Endothelial cell of umbilical vein (primary cell): ENCODE measurements around the gene ARGLU1. TPM values are rescaled to one million over a fixed set of nuclear protein-coding genes. Genes with fewer than 3 reads are reported as not detected.
A peak's percentile ranks its signal among the peaks of the same experiment; 100 is the strongest.

Experiments used
- BruUV-seq: library from RNA; stranded (reverse); fragments of 400-500 nt; replicated peaks from 2 replicates; lab custom pipeline; 2021; lab: Mats Ljungman, UMichigan
- CTCF ChIA-PET: fragments of 300-600, 350-600 bp; sonication (Branson Sonifier 250); formaldehyde crosslinking; loops from one replicate; lab custom pipeline; 2021; ENCODE audit warnings: antibody characterized with exemption, inconsistent platforms; lab: Charles Lee
- POLR2A ChIA-PET: fragments of 300-600, 350-600 bp; sonication (Branson Sonifier 250); formaldehyde crosslinking; loops from one replicate; lab custom pipeline; 2021; ENCODE audit warnings: antibody characterized with exemption, inconsistent platforms; lab: Charles Lee
- DNase-seq: peaks from one replicate; pipeline ENCODE4 v3.0.0-alpha.2; 2011; ENCODE audit warnings: low read depth, low spot score
- FAIRE-seq: peaks from 2 replicates; lab custom pipeline; 2011; peaks lifted over from hg19 to GRCh38; lab: Jason Lieb, UNC
- H2AFZ ChIP-seq: 2 replicates; pipeline ENCODE4 v1.6.0; 2012; ENCODE audit warnings: low read depth, low read length, control low read depth, inconsistent platforms
- H3K27ac ChIP-seq: 2 replicates; pipeline ENCODE4 v1.5.1; 2011; ENCODE audit warnings: low read depth, mild to moderate bottlenecking, control low read depth, low read length, moderate library complexity; ENCODE audit not compliant: insufficient read depth
- H3K27me3 ChIP-seq, 2 experiments: 2 replicates each; pipeline versions ENCODE4 v1.6.0 to v1.6.1; 2011; ENCODE audit warnings: low read length in 2 of 2, mixed read lengths in 1 of 2; ENCODE audit not compliant: control insufficient read depth in 2 of 2, insufficient read depth in 2 of 2
- H3K36me3 ChIP-seq, 2 experiments: 2 replicates in 1 of 2; 3 replicates in 1 of 2; pipeline ENCODE4 v1.5.1; 2011; ENCODE audit warnings: low read length in 2 of 2, mild to moderate bottlenecking in 1 of 2, moderate library complexity in 1 of 2; ENCODE audit not compliant: control insufficient read depth in 2 of 2, insufficient read depth in 2 of 2; ENCODE audit errors: extremely low read depth in 1 of 2
- H3K4me1 ChIP-seq: 3 replicates; pipeline ENCODE4 v1.5.1; 2011; ENCODE audit warnings: mild to moderate bottlenecking, low read length; ENCODE audit not compliant: control insufficient read depth, insufficient read depth; ENCODE audit errors: extremely low read depth
- H3K4me2 ChIP-seq: 2 replicates; pipeline ENCODE4 v1.6.1; 2011; ENCODE audit warnings: low read length, control low read depth, mixed read lengths; ENCODE audit not compliant: insufficient read depth
- H3K4me3 ChIP-seq, 3 experiments: fragments of 200-600 bp in 1 of 3; sonication (generic), shearing (Covaris generic) in 1 of 3; replicated peaks in 1 of 3; 2 replicates each; pipeline ENCODE4 v1.5.1; 2011 to 2016; ENCODE audit warnings: control low read depth in 3 of 3, low read length in 3 of 3, mild to moderate bottlenecking in 2 of 3, inconsistent platforms in 1 of 3, low read depth in 1 of 3, moderate library complexity in 1 of 3; ENCODE audit not compliant: insufficient read depth in 1 of 3
- H3K79me2 ChIP-seq: 2 replicates; pipeline ENCODE4 v1.6.0; 2012; ENCODE audit warnings: low read length, inconsistent platforms; ENCODE audit not compliant: control insufficient read depth, insufficient read depth
- H3K9ac ChIP-seq: replicated peaks from 2 replicates; pipeline ENCODE3; 2011; ENCODE audit warnings: low read length, control low read depth; ENCODE audit not compliant: insufficient read depth; ENCODE audit errors: extremely low read depth
- H3K9me1 ChIP-seq: replicated peaks from 3 replicates; pipeline ENCODE4 v1.6.0; 2011; ENCODE audit warnings: mild to moderate bottlenecking, low read length; ENCODE audit not compliant: control insufficient read depth, insufficient read depth; ENCODE audit errors: extremely low read depth
- H3K9me3 ChIP-seq: replicated peaks from 2 replicates; pipeline ENCODE4 v1.5.1; 2012; ENCODE audit warnings: low read length, inconsistent platforms; ENCODE audit not compliant: control insufficient read depth, insufficient read depth
- H4K20me1 ChIP-seq: replicated peaks from 2 replicates; pipeline ENCODE3; 2011; ENCODE audit warnings: mild to moderate bottlenecking, low read length; ENCODE audit not compliant: control insufficient read depth, insufficient read depth; ENCODE audit errors: extremely low read depth
- CTCF ChIP-seq, 2 donors: IDR thresholded peaks; 1 replicate in 1 of 2; 2 replicates in 1 of 2; pipeline ENCODE4 v1.5.1; 2011; ENCODE audit warnings: low read length in 2 of 2, mild to moderate bottlenecking in 2 of 2, moderate library complexity in 2 of 2, control low read depth in 1 of 2, inconsistent platforms in 1 of 2, low read depth in 1 of 2; ENCODE audit not compliant: insufficient read depth in 1 of 2; ENCODE audit errors: extremely low read depth in 1 of 2
- EZH2 ChIP-seq: IDR thresholded peaks from 2 replicates; pipeline ENCODE4 v1.6.1; 2012; ENCODE audit warnings: borderline replicate concordance, low read depth, mild to moderate bottlenecking, moderate library complexity, low read length, inconsistent platforms; ENCODE audit not compliant: severe bottlenecking
- FOS ChIP-seq: IDR thresholded peaks from 2 replicates; pipeline ENCODE4 v1.6.1; 2011; ENCODE audit warnings: mild to moderate bottlenecking, low read length, moderate library complexity, borderline replicate concordance; ENCODE audit not compliant: insufficient read depth
- GATA2 ChIP-seq: IDR thresholded peaks from 2 replicates; pipeline ENCODE4 v1.7.0; 2011; ENCODE audit warnings: low read depth, mild to moderate bottlenecking, moderate library complexity, mixed read lengths, low read length; ENCODE audit not compliant: insufficient read length, insufficient read depth
- JUN ChIP-seq: IDR thresholded peaks from 2 replicates; pipeline ENCODE4 v1.6.1; 2011; ENCODE audit warnings: borderline replicate concordance, low read depth; ENCODE audit not compliant: insufficient read length, insufficient read depth
- MAX ChIP-seq: IDR thresholded peaks from 2 replicates; pipeline ENCODE4 v1.6.1; 2011; ENCODE audit not compliant: insufficient read depth, insufficient read length
- MYC ChIP-seq: IDR thresholded peaks from one replicate; pipeline ENCODE4 v1.6.1; 2011; ENCODE audit warnings: mild to moderate bottlenecking, low read depth, low read length
- POLR2A ChIP-seq: IDR thresholded peaks from 2 replicates; pipeline ENCODE4 v1.6.1; 2012; ENCODE audit warnings: low read depth, mild to moderate bottlenecking, control low read depth, low read length
- POLR2AphosphoS5 ChIP-seq: IDR thresholded peaks from 2 replicates; pipeline ENCODE4 v1.6.1; 2012; ENCODE audit warnings: low read depth, mild to moderate bottlenecking, control low read depth, low read length, moderate library complexity; ENCODE audit not compliant: insufficient read depth
- dilution Hi-C: fragments of 300-500 bp; cut with MboI; formaldehyde crosslinking; loops from one replicate; pipeline ENCODE4 v1.15.0; 2019; ENCODE audit warnings: low sequenced_read_pairs; ENCODE audit not compliant: extremely low pct_ligation_motif_present
- intact Hi-C: fragments of 100-400 bp; cut with micrococcal nuclease; formaldehyde crosslinking; loops from one replicate; pipeline ENCODE4 v1.10.0; 2022
- polyA plus RNA-seq, 4 experiments: library from polyadenylated mRNA; depleted of rRNA in 3 of 4; stranded (reverse) in 3 of 4; unstranded in 1 of 4; fragments of >200 nt; gene quantifications; 2 replicates each; pipeline versions ENCODE4 v1.2.1 to v1.2.3, GENCODE V29; 2011 to 2012; ENCODE audit warnings: missing spikeins in 1 of 4
- total RNA-seq: library from RNA; stranded (reverse); gene quantifications from 2 replicates; pipeline ENCODE4 v1.2.3, GENCODE V29; 2021

ARGLU1 gene
- total and polyA plus RNA-seq, 2 donors (not counting 3 experiments of a cell fraction or from before 2014, with no cell fraction given) = 44.4 to 111 TPM

DNA sequence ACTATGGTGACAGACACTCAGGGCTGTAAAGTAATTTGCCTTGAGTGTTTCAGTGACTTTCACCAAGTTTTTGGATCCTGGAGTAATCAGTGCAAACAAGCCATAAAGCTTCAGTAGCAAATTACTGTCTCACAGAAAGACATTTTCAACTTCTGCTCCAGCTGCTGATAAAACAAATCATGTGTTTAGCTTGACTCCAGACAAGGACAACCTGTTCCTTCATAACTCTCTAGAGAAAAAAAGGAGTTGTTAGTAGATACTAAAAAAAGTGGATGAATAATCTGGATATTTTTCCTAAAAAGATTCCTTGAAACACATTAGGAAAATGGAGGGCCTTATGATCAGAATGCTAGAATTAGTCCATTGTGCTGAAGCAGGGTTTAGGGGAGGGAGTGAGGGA, 9.4 kb downstream of the ARGLU1 start:
- Histone ChIP-seq H3K4me2 (no peak overlapping the region), H3K9me1 (no peaks in the 10 kb centered on the region), H3K27ac (no peak overlapping the region), H3K4me1 (peaks cover 11% of the 10 kb centered on the region), H3K9me3 (no peaks in the 10 kb centered on the region), H3K79me2 (peaks cover 99% of the 10 kb centered on the region), H3K4me3 (no peak overlapping the region), H3K36me3 (peaks cover 9 to 32% of the 10 kb centered on the region in 2 experiments), H3K27me3 (no peaks in the 10 kb centered on the region), H3K9ac (no peak overlapping the region), H2AFZ (no peak overlapping the region), H4K20me1 (peaks cover 24% of the 10 kb centered on the region)
- ChIA-PET POLR2A (no interaction called here), CTCF (interaction anchor here (2.2 kb wide), 1 partner anchor 22 kb away, joined by 5 read pairs; the partner anchor contains the start of gene EFNB2)
- FAIRE-seq = no peak
- TF ChIP-seq EZH2 (no peak), JUN (no peak), GATA2 (no peak), MAX (no peak), MYC (no peak), FOS (no peak), CTCF (IDR thresholded peaks at IDR 0.05; ENCODE audit: extremely low read depth in 1 of 2, insufficient read depth in 1 of 2, low read depth in 1 of 2, low read length in 2 of 2) (no peak), POLR2AphosphoS5 (no peak), POLR2A (no peak)
- intact Hi-C loops = no loop called here
- DNase-seq = no peak
- TSS peak; percentile 0 for BruUV-seq
- dilution Hi-C loops = no loop called here
